H7 (cell line): Measurements from ENCODE around the gene SMIM28. TPM values are rescaled to one million over a fixed set of nuclear protein-coding genes. Genes with fewer than 3 reads are reported as not detected.

Experiments
- DNase-seq: peaks from one replicate; pipeline ENCODE4 v3.0.0; 2012
- H3K27me3 ChIP-seq: 2 replicates; pipeline ENCODE4 v1.6.0; 2011; ENCODE audit warnings: mild to moderate bottlenecking, low read length; ENCODE audit not compliant: control insufficient read depth, insufficient read depth
- H3K36me3 ChIP-seq: replicated peaks from 2 replicates; pipeline ENCODE4 v1.5.1; 2011; ENCODE audit warnings: low read length; ENCODE audit not compliant: control insufficient read depth, insufficient read depth
- H3K4me3 ChIP-seq: 2 replicates; pipeline ENCODE4 v1.5.1; 2011; ENCODE audit warnings: low read depth, mild to moderate bottlenecking, control low read depth, low read length, moderate library complexity; ENCODE audit not compliant: insufficient read depth
- total RNA-seq: library from RNA; depleted of rRNA; stranded (reverse); fragments of >200 nt; shearing (Covaris generic); gene quantifications from 2 replicates; pipeline ENCODE4 v1.2.3, GENCODE V29; 2014

The SMIM28 gene
- total RNA-seq, 1 experiment from 2014 or later: 0.35 TPM

DNA sequence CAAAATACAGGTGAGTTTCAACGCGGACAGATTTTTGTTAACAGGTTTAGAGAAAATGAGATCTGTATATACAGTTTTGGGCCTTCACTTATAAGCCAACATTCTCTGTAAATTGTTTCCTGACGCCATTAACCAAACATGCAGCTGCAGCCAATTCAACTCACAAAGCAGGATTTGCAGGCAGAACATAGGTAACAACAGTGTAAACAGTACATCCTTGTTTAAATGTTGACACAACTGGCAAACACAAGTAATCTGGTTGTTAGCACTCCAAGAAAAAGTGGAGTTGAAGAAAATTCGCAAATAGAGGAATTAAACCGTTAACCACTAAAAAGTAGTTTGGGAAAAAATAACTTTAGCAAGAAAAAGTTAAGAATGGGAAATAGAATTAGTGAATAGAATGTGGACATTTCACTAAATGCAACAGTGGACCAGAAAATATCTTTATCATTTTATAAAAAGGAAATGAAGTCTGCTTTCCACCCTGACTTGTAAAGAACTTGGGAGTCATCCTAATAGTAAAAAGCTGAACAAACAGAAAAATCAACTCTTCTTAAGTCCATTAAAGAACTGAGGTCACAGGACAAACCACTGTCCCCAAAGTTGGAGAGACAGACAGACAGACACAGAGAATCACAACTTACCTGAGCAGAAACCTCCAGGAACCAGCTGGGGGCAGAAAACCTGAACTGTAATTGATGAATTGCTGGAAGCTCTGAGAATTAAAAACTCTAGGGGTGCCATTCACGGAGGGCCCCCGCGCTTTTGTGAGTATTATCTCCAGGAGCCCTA, 10.1 kb downstream of the SMIM28 start:
- H3K4me3 ChIP-seq: no peak overlapping the region
- no peaks in the 10 kb centered on the region for H3K36me3 ChIP-seq
- H3K27me3 ChIP-seq: no peaks in the 10 kb centered on the region
- DNase-seq: no peak

DNA sequence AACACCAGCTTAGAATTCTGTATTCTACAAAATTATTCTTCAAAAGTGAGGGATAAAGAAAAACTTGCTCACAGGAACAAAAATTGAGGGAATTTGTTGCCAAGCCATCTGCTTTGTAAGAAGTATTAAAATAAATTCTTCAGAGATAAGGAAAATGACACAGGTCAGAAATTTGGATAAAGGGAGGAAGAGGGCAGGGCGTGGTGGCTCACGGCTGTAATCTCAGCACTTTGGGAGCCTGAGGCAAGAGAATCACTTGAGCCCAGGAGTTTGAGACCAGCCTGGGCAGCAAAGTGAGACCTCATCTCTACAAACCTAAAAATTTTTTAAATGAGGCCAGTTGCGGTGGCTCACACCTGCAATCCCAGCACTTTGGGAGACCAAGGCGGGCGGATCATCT, 11.8 kb downstream of the SMIM28 start:
- Histone ChIP-seq H3K27me3 (no peaks in the 10 kb centered on the region), H3K4me3 (no peak overlapping the region), H3K36me3 (no peaks in the 10 kb centered on the region)
- no peak for DNase-seq

DNA sequence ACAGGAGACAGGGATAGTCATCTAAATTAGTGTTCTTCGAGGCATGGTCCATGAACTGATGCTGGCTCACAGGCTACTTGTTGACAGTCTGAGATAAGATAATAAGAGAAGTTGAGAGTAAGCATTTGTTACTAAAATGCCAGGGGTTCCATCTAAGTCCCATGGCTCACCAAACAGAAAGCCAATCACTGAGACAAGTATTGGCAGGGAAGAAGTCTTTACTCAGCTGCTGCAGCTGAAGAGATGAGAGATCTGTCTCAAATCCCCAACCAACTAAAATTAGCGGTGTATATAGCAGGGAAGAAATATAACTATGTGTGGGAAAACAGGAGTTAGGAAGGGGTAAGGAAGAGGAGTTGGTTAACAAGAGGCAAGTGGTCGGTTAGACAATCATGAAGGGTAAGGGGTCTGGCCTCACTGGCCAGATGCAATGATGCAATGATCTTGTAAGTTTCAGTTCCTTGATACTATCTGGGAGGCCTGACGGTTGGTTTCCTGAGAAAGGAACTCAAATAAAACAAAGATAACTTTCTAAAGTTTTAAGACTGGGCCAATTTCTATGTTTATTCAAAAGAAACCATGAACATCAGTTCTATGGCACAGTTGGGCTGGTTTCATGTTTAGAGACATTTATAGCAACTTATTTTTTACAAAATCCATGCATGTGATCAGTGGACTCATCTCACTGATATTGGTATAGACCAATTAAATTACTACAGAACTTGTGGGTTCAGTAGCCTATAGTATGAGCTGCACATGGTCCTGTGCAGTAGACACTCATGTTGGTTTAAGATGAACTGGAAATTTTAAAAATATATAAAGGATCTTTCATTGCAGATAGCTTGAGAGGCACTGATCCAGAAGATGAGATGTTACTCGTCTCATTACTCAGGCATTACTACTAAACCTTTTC, 16.4 kb downstream of the SMIM28 start:
- H3K4me3 ChIP-seq: no peak overlapping the region
- DNase-seq: no peak
- H3K27me3 ChIP-seq: no peaks in the 10 kb centered on the region
- no peaks in the 10 kb centered on the region for H3K36me3 ChIP-seq

DNA sequence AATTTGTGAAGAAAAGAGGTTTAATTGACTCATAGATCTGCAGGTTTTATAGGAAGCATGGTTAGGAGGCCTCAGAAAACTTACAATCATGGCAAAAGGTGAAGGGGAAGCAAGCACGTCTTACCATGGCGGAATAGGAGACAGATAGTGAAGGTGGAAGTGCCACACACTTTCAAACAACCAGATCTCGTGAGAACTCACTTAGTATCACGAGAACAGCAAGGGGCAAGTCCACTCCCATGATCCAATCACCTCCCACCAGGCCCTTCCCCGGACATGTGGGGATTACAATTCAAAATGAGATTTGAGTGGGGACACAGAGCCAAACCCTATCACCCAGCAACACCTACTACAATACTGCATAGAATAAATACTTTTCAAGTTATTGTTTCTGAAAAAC, 19.0 kb downstream of the SMIM28 start:
- Histone ChIP-seq H3K36me3 (no peaks in the 10 kb centered on the region), H3K27me3 (no peaks in the 10 kb centered on the region), H3K4me3 (no peak overlapping the region)
- no peak for DNase-seq

DNA sequence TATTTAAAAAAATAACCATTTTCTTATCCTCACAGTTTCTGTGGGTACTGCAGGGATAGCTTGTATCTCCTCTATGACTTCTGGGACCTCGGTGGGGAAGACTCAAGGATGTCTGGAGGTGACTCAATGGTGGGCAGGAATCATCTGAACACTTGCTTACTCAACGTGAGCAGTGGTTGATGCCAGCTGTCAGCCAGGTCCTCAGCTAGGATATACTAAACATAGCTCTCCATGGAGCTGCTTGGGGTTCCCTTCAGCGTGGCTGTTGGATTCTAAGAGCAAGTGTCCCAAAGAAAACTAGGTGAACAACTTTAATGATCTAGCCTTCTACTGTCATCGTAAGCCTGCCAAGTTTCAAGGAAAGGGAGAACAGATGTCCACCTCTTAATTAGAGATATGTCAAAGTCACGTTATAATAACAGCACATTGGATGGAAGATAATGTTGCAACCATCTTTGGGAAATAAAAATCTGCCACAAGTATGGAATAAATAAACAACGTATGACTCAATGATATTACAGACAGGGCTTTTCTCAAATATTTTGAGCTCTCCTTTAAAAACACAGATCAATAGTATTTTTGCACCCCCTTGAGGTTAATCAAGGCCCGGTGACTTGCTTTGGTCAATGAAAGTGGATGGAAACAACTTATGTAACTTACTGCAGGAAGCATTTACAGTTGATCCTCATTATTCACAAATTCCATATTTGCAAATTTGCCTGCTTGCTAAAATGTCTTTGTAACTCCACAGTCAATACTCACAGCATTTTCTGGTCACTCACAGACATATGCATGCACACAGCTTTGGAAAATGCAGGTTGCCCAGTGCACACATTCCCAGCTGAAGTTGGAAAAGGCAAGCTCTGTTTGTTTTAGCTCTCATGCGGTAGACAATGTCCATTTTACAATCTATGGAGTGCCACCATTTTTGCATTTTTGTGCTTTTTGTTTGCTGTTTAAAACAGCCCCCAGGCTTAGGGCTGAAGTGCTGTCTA, 19.7 kb downstream of the SMIM28 start:
- H3K27me3 ChIP-seq: no peaks in the 10 kb centered on the region
- no peak for DNase-seq
- H3K4me3 ChIP-seq: no peak overlapping the region
- H3K36me3 ChIP-seq: no peaks in the 10 kb centered on the region

DNA sequence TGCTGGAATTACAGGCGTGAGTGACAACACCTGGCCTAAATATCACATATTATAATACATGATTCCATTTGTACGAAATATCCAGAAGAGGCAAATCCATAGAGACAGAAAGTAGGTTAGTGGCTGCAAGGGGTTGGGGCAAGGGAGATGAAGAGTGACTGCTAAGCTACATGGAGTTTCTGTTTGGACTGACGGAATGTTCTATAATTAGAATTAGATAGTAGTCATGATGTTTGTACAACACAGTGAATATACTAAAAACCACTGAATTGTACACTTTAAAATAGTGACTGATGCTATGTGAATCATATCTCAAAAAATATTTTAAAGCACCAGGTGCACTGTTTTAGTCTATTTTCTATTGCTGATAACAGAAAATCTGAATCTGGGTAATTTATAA, 22.6 kb downstream of the SMIM28 start:
- Histone ChIP-seq H3K36me3 (no peaks in the 10 kb centered on the region), H3K4me3 (no peak overlapping the region), H3K27me3 (no peaks in the 10 kb centered on the region)
- DNase-seq: no peak

DNA sequence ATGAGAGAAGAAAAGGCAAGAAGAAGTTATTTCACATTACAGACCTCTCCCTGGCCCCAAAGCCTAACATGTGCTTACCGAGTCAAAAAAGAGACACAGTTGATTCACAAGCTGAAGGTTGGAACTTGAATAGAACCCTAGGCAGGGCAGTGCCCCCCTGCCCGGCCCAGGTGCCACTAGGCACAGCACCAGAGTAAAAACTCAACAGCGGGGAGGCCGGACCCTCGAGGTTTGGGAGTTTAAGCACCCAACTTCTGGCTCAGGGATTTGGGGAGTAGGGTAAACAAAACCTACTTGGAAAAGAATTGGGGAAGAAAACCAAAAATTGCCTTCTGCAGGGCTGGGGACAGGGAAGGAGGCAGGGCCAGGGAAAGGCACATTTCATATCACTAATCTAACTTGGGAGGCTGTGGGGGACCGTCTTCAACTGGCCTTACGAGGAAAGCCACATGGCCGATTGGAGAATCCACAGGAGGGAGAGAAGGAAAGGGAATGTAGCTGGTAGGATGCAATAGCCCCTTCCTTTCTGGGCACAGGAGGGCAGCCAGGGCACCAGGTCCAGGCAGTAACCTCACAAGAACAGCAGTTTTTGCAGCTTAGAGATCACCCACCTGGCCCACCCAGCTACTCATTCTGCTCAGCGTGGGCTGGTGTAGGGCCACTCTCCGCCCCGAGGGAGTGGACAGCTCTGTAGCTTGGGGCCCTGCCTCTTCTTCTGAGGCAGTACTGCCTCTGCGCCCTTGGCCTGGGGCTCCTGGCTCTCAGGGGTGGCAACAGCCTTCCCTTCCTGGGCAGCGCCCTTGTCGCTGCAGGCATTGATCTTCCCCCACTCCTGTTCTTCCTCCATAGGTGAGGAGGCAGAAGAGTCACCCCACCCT, 24.5 kb downstream of the SMIM28 start:
- Histone ChIP-seq H3K27me3 (no peaks in the 10 kb centered on the region), H3K4me3 (no peak overlapping the region), H3K36me3 (no peaks in the 10 kb centered on the region; the same call in 1 of the 2 replicates)
- DNase-seq: no peak

DNA sequence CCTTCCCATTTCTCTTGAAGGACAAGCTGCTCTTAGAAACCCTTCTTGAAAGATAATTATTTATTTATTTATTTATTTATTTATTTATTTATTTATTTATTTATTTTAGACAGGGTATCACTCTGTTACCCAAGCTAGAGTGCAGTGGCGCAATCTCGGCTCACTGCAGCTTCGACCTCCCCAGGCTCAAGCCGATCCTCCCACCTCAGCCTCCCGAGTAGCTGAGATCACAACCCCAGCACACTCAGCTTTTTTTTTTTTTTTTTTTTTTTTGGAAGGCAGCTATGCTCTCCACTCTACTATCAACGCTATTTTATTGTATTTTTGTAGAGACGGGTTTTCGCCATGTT, 25.1 kb downstream of the SMIM28 start:
- Histone ChIP-seq H3K27me3 (no peaks in the 10 kb centered on the region), H3K4me3 (no peak overlapping the region)

DNA sequence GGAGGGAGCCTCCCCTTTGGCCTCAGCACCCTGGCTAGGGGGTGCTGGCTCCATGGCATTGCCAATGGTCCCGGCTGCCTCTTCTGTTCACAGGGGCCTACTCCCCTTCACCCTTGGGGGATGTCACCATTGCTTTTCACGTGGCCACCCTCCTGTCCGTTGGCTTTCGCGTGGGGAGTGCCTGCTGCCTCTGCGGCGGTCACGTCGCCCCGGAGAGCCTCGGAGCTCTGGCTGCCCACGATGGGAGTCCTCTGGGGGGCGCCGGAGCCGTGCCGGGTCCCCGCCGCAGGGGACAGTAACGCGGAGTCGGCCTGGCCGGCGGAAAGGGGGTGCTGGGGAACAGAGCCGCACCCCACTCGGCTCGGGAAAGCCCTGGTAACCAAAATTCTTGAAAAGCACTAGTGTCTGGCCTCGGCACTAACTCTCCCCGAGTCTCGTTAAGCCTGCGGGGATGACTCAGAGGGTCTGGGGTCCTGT, 25.7 kb downstream of the SMIM28 start:
- H3K27me3 ChIP-seq: no peaks in the 10 kb centered on the region
- peaks cover 7% of the 10 kb centered on the region for H3K36me3 ChIP-seq
- peak overlapping the region; percentile 64 for H3K4me3 ChIP-seq
- DNase-seq: no peak

More for the DNA sequence above, 25.1 kb downstream of the SMIM28 start:
- no peak for DNase-seq
- H3K36me3 ChIP-seq: peaks cover 3% of the 10 kb centered on the region

DNA sequence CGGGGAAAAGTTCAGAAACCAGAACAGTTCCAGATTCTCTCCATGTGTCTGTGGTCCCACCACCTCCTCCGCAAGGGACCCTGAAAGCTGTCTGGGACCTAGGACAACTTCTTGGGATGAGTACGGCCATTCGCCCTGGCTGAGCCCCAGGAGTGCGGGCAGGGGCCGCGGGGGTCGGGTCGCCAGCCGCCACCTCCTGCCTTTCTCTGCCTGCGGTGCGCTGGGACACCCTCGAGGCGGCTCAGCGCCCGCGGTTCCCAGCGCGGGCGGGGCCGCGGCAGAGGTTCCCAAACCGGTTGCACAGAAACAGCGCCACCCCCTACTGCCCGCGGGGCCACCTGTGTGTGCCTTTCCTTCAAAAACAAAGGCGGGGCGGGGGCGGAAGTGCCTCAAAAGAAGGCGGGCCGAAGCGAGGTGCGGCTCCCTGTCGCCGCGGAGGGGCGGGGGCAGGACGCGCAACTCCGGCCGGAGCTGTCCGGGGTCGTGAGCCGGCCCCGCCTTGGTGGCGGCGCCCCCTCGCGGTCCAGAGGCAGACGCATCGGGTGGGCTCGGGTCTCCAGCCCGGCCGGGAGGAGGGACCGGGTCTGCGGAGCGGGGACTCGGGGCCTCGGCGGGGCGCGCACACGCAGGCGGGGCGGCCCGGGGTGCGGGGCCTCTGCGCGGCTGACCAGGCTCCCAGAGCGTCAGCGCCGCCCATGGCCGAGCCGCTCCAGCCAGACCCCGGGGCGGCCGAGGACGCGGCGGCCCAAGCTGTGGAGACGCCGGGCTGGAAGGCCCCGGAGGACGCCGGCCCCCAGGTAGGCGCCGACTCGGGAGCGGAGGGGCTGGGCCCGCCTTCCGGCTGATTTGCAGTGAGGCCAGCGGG, 26.3 kb downstream of the SMIM28 start, which contains the start of gene HEBP2:
HEBP2 (plus strand) TSS at position 423 of the 865 bp plus-strand sequence; CDS start at position 696, 273 bp downstream.
- no peaks in the 10 kb centered on the region for H3K27me3 ChIP-seq
- H3K4me3 ChIP-seq: peak within 1 kb of the TSS; percentile 82

DNA sequence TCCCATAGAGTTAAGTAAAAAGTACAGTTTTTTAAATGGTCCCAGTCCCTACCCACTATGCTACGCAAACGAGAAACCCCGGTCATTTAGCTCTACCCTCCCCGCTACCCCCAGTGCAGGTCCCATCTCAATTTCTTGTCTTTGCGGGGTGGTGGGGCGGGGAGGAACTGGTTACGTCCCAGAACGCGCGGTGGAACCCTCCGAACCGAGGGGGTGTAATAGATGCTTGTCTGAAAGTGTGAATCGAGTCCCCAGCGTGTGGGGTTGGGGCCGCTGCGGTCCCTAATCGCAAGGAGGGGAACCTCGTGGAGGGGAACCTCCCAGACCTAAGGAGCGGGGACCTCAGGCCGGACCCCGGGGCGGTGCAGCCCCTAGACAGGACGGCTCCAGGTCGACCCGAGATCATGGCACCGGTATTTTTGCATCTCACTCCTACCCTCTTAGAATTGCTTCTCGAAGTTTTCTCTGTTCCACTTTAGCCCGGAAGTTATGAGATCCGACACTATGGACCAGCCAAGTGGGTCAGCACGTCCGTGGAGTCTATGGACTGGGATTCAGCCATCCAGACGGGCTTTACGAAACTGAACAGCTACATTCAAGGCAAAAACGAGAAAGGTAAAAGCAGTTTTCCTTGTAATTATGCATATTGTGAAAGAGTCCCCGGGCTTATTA, 27.1 kb downstream of the SMIM28 start:
- Histone ChIP-seq H3K4me3 (peak overlapping the region; percentile 82), H3K36me3 (peaks cover 10% of the 10 kb centered on the region), H3K27me3 (no peaks in the 10 kb centered on the region)
- no peak for DNase-seq

More for the DNA sequence above, 26.3 kb downstream of the SMIM28 start, which contains the start of gene HEBP2:
- peak; percentile 99 for DNase-seq
- H3K36me3 ChIP-seq: peaks cover 10% of the 10 kb centered on the region

DNA sequence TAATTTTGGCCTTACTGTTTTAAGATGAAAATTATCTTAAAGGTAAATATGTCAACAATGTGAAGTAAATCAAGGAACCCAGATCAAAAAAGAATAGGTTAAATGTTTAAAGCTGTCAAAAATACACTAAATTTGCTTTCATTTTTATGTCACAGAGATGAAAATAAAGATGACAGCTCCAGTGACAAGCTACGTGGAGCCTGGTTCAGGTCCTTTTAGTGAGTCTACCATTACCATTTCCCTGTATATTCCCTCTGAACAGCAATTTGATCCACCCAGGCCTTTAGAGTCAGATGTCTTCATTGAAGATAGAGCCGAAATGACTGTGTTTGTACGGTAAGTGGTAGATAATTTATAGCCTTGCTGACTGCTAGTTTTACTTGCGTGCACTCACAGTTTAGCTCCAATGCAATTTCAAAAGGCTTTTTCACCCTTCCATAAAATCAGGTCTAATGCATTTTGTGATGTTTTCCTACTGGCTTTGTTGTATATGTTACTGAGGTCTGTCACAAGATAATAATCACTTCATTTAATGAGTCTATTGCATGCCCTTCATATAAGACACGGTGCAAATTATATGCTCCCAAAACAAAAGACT, 28.2 kb downstream of the SMIM28 start:
- Histone ChIP-seq H3K27me3 (no peaks in the 10 kb centered on the region), H3K4me3 (no peak overlapping the region), H3K36me3 (peaks cover 11% of the 10 kb centered on the region)
- no peak for DNase-seq
